HCT116 (cell line): ENCODE measurements around the gene ABCG1. TPM values are rescaled to one million over a fixed set of nuclear protein-coding genes. Genes with fewer than 3 reads are reported as not detected.

Experiments used
- ATAC-seq: fragments of 200-7000 bp; cut with Tn5 transposase; 2 replicates; pipeline ENCODE4 v1.9.1; 2020; ENCODE audit warnings: mild to moderate bottlenecking, moderate library complexity
- BruUV-seq: library from RNA; stranded (reverse); fragments of 400-500 nt; replicated peaks from 2 replicates; lab custom pipeline; 2021; lab: Mats Ljungman, UMichigan
- CTCF ChIA-PET: fragments of 300-600 bp; sonication (Branson Sonifier 250); formaldehyde crosslinking; loops from one replicate; lab custom pipeline; 2021; ENCODE audit warnings: antibody characterized with exemption; lab: Charles Lee
- POLR2A ChIA-PET: fragments of 300-600, 350-600 bp; sonication (Branson Sonifier 250); formaldehyde crosslinking; loops from one replicate; lab custom pipeline; 2021; ENCODE audit warnings: antibody characterized with exemption; lab: Charles Lee
- RAD21 ChIA-PET, 2 experiments: fragments of 300-600 bp; sonication (Branson Sonifier 250); formaldehyde crosslinking; loops; one replicate each; lab custom pipeline; 2023; ENCODE audit warnings: low total read pairs in 2 of 2; ENCODE audit not compliant: uncharacterized antibody in 2 of 2, unreplicated experiment in 2 of 2, low non-redundant PET in 1 of 2; lab: Charles Lee
- DNase-seq: peaks from one replicate; pipeline ENCODE4 v3.0.0-alpha.2; 2010; ENCODE audit warnings: low read depth, low spot score
- H2AFZ ChIP-seq: fragments of 200-600 bp; shearing (Covaris generic), sonication (generic); 2 replicates; pipeline ENCODE4 v1.6.1; 2017; ENCODE audit warnings: low read depth, mixed run types, mixed read lengths, antibody characterized with exemption, low read length; ENCODE audit not compliant: poor library complexity, severe bottlenecking
- H3K27ac ChIP-seq: 2 replicates; pipeline ENCODE4 v1.5.1; 2012; ENCODE audit warnings: low read depth, low read length
- H3K27me3 ChIP-seq: fragments of 200-600 bp; sonication (generic); 2 replicates; pipeline ENCODE4 v1.6.1; 2016; ENCODE audit warnings: mixed run types, low read length, mixed read lengths; ENCODE audit not compliant: insufficient read depth
- H3K36me3 ChIP-seq, 2 experiments: fragments of 200-500 bp in 1 of 2; fragments of 200-600 bp in 1 of 2; sonication (Bioruptor generic) in 1 of 2; sonication (generic) in 1 of 2; 2 replicates each; pipeline versions ENCODE4 v1.5.1 to v1.6.1; 2014 to 2016; ENCODE audit warnings: low read length in 2 of 2, inconsistent platforms in 1 of 2, mixed read lengths in 1 of 2, mixed run types in 1 of 2; ENCODE audit not compliant: insufficient read depth in 2 of 2, control insufficient read depth in 1 of 2
- H3K4me1 ChIP-seq, 2 experiments: fragments of 200-600 bp in 1 of 2; sonication (generic) in 1 of 2; 2 replicates each; pipeline versions ENCODE4 v1.5.1 to v1.6.1; 2012 to 2017; ENCODE audit warnings: low read length in 2 of 2, inconsistent platforms in 1 of 2, mild to moderate bottlenecking in 1 of 2, mixed read lengths in 1 of 2, mixed run types in 1 of 2, moderate library complexity in 1 of 2; ENCODE audit not compliant: insufficient read depth in 2 of 2, control insufficient read depth in 1 of 2
- H3K4me2 ChIP-seq: fragments of 200-600 bp; sonication (generic); 2 replicates; pipeline ENCODE4 v1.6.1; 2017; ENCODE audit warnings: mixed run types, low read length, mixed read lengths
- H3K4me3 ChIP-seq, 2 experiments: fragments of 200-600 bp in 1 of 2; sonication (generic) in 1 of 2; replicated peaks in 1 of 2; 2 replicates each; pipeline ENCODE4 v1.5.1; 2011 to 2016; ENCODE audit warnings: low read length in 2 of 2, control low read depth in 1 of 2, low read depth in 1 of 2, mild to moderate bottlenecking in 1 of 2, mixed read lengths in 1 of 2, mixed run types in 1 of 2
- H3K79me2 ChIP-seq: fragments of 200-600 bp; sonication (generic); 2 replicates; pipeline ENCODE4 v1.6.1; 2017; ENCODE audit warnings: mild to moderate bottlenecking, mixed run types, low read length, moderate library complexity, mixed read lengths; ENCODE audit not compliant: insufficient read depth
- H3K9ac ChIP-seq: fragments of 200-600 bp; sonication (generic); 2 replicates; pipeline ENCODE4 v1.6.1; 2016; ENCODE audit warnings: low read length, mixed read lengths
- H3K9me2 ChIP-seq: fragments of 200-600 bp; sonication (generic), shearing (Covaris generic); 2 replicates; pipeline ENCODE4 v1.6.1; 2017; ENCODE audit warnings: mixed run types, mild to moderate bottlenecking, moderate library complexity; ENCODE audit not compliant: insufficient read depth
- H3K9me3 ChIP-seq, 2 experiments: fragments of 200-500 bp in 1 of 2; fragments of 200-600 bp in 1 of 2; sonication (Bioruptor generic) in 1 of 2; sonication (generic) in 1 of 2; 2 replicates each; pipeline ENCODE4 v1.6.1; 2014 to 2017; ENCODE audit warnings: low read length in 2 of 2, mixed read lengths in 2 of 2, inconsistent platforms in 1 of 2, low read depth in 1 of 2, mild to moderate bottlenecking in 1 of 2, mixed run types in 1 of 2, moderate library complexity in 1 of 2; ENCODE audit not compliant: control insufficient read depth in 1 of 2, insufficient read depth in 1 of 2
- H4K20me1 ChIP-seq: fragments of 200-600 bp; sonication (generic), shearing (Covaris generic); 2 replicates; pipeline ENCODE4 v1.6.1; 2017; ENCODE audit warnings: mixed run types, mild to moderate bottlenecking, moderate library complexity; ENCODE audit not compliant: insufficient read depth
- CBX3 ChIP-seq: IDR thresholded peaks from 2 replicates; pipeline ENCODE4 v1.6.1; 2012; ENCODE audit warnings: low read depth
- CEBPB ChIP-seq: IDR thresholded peaks from 2 replicates; pipeline ENCODE4 v1.6.1; 2012; ENCODE audit warnings: low read depth
- EGR1 ChIP-seq: IDR thresholded peaks from 2 replicates; pipeline ENCODE4 v1.6.1; 2012; ENCODE audit warnings: low read depth
- ELF1 ChIP-seq: IDR thresholded peaks from 2 replicates; pipeline ENCODE4 v1.6.1; 2012; ENCODE audit warnings: low read depth, borderline replicate concordance
- EZH2 ChIP-seq: fragments of 200-600 bp; sonication (generic); IDR thresholded peaks from 2 replicates; pipeline ENCODE4 v1.6.1; 2017; ENCODE audit warnings: antibody characterized with exemption, mixed run types
- EZH2phosphoT487 ChIP-seq: fragments of 200-600 bp; IDR thresholded peaks from 2 replicates; pipeline ENCODE4 v1.6.1; 2018; ENCODE audit warnings: antibody characterized with exemption, borderline replicate concordance
- FOSL1 ChIP-seq: IDR thresholded peaks from 2 replicates; pipeline ENCODE4 v1.6.1; 2012; ENCODE audit warnings: low read depth
- MAX ChIP-seq: IDR thresholded peaks from 2 replicates; pipeline ENCODE4 v1.6.1; 2012
- POLR2A ChIP-seq: IDR thresholded peaks from 2 replicates; pipeline ENCODE4 v1.7.0; 2011; ENCODE audit warnings: borderline replicate concordance; ENCODE audit not compliant: insufficient read depth, insufficient read length; ENCODE audit errors: extremely low read depth
- POLR2AphosphoS5 ChIP-seq: IDR thresholded peaks from 2 replicates; pipeline ENCODE4 v1.6.1; 2011; ENCODE audit warnings: mild to moderate bottlenecking, low read depth, low read length, moderate library complexity
- RAD21 ChIP-seq: IDR thresholded peaks from 2 replicates; pipeline ENCODE4 v1.6.1; 2012; ENCODE audit warnings: low read depth, mild to moderate bottlenecking
- SIN3A ChIP-seq: IDR thresholded peaks from 2 replicates; pipeline ENCODE4 v1.6.1; 2012; ENCODE audit warnings: low read depth
- SRF ChIP-seq: IDR thresholded peaks from 2 replicates; pipeline ENCODE4 v1.6.1; 2012; ENCODE audit warnings: low read depth
- YY1 ChIP-seq: IDR thresholded peaks from 2 replicates; pipeline ENCODE4 v1.6.1; 2011; ENCODE audit warnings: low read length, low read depth, moderate library complexity, mild to moderate bottlenecking; ENCODE audit not compliant: insufficient replicate concordance; ENCODE audit errors: extremely low read depth
- ZBTB33 ChIP-seq: IDR thresholded peaks from 2 replicates; pipeline ENCODE4 v1.6.1; 2011; ENCODE audit warnings: mild to moderate bottlenecking, low read length, moderate library complexity; ENCODE audit not compliant: insufficient replicate concordance; ENCODE audit errors: extremely low read depth
- ZFX ChIP-seq: fragments of 450-650 bp; IDR thresholded peaks from 2 replicates; pipeline ENCODE4 v1.6.1; 2017
- ZNF274 ChIP-seq: fragments of 200-500 bp; sonication (Bioruptor generic); IDR thresholded peaks from 2 replicates; pipeline ENCODE4 v1.6.1; 2014; ENCODE audit warnings: mild to moderate bottlenecking, low read depth, low read length, inconsistent platforms
- intact Hi-C: fragments of 100-400 bp; cut with micrococcal nuclease; formaldehyde crosslinking; loops from 2 replicates; pipeline ENCODE4 v1.10.0; 2022
- total RNA-seq: library from RNA; stranded (reverse); gene quantifications from one replicate; pipeline ENCODE4 v1.2.1, GENCODE V29; 2021; ENCODE audit not compliant: unreplicated experiment
- TF ChIP-seq, protein P1 (sequence below): IDR thresholded peaks from 2 replicates; pipeline ENCODE4 v1.6.1; 2012
- TF ChIP-seq, protein P2 (sequence below), 3 experiments: fragments of 200-600 bp in 1 of 3; sonication (generic) in 1 of 3; IDR thresholded peaks in 2 of 3; conservative IDR thresholded peaks in 1 of 3; 2 replicates each; pipeline ENCODE4 v1.5.1; 2012 to 2017; ENCODE audit warnings: low read depth in 2 of 3, low read length in 2 of 3, antibody characterized with exemption in 1 of 3, borderline replicate concordance in 1 of 3, control low read depth in 1 of 3, mild to moderate bottlenecking in 1 of 3, mixed read lengths in 1 of 3, mixed run types in 1 of 3, moderate library complexity in 1 of 3; ENCODE audit not compliant: insufficient read depth in 1 of 3

ABCG1 gene
- total RNA-seq, 1 experiment from 2014 or later, result 1.6 TPM

GRCh38 chr21:42282021-42282420 is 63.1 kb downstream of the ABCG1 start:
- POLR2A ChIA-PET, result no interaction called here
- BruUV-seq, result no TSS peak
- TF ChIP-seq YY1, result no peak
- TF ChIP-seq, protein P1, sequence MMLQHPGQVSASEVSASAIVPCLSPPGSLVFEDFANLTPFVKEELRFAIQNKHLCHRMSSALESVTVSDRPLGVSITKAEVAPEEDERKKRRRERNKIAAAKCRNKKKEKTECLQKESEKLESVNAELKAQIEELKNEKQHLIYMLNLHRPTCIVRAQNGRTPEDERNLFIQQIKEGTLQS, result no peak
- no peak for TF ChIP-seq ZNF274
- no peak for TF ChIP-seq EGR1
- no peak for TF ChIP-seq POLR2A
- TF ChIP-seq SIN3A, result no peak
- no peak for TF ChIP-seq ELF1
- TF ChIP-seq EZH2phosphoT487, result no peak
- no peak for TF ChIP-seq EZH2
- no peak for TF ChIP-seq SRF
- no peak for TF ChIP-seq MAX
- no peak for TF ChIP-seq FOSL1
- TF ChIP-seq POLR2AphosphoS5, result no peak
- TF ChIP-seq CEBPB, result no peak
- TF ChIP-seq RAD21, result no peak
- TF ChIP-seq ZBTB33, result no peak
- TF ChIP-seq, protein P2, sequence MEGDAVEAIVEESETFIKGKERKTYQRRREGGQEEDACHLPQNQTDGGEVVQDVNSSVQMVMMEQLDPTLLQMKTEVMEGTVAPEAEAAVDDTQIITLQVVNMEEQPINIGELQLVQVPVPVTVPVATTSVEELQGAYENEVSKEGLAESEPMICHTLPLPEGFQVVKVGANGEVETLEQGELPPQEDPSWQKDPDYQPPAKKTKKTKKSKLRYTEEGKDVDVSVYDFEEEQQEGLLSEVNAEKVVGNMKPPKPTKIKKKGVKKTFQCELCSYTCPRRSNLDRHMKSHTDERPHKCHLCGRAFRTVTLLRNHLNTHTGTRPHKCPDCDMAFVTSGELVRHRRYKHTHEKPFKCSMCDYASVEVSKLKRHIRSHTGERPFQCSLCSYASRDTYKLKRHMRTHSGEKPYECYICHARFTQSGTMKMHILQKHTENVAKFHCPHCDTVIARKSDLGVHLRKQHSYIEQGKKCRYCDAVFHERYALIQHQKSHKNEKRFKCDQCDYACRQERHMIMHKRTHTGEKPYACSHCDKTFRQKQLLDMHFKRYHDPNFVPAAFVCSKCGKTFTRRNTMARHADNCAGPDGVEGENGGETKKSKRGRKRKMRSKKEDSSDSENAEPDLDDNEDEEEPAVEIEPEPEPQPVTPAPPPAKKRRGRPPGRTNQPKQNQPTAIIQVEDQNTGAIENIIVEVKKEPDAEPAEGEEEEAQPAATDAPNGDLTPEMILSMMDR (IDR thresholded peaks at IDR 0.05 in 2 of 3, conservative IDR thresholded peaks at IDR 0.05 in 1 of 3; ENCODE audit: borderline replicate concordance in 1 of 3, insufficient read depth in 1 of 3, low read depth in 2 of 3, low read length in 2 of 3), result no peak
- TF ChIP-seq ZFX, result no peak
- TF ChIP-seq CBX3, result no peak
- no peak for ATAC-seq
- H3K4me1 ChIP-seq, result no peaks in the 10 kb centered on the region
- RAD21 ChIA-PET, result no interaction called here
- DNase-seq, result no peak
- H3K9me2 ChIP-seq, result no peaks in the 10 kb centered on the region
- no peaks in the 10 kb centered on the region for H3K27me3 ChIP-seq
- no peaks in the 10 kb centered on the region for H3K9me3 ChIP-seq
- no peak overlapping the region for H3K4me3 ChIP-seq
- H3K27ac ChIP-seq, result no peak overlapping the region
- CTCF ChIA-PET, result no interaction called here
- H3K4me2 ChIP-seq, result no peak overlapping the region
- no peak overlapping the region for H2AFZ ChIP-seq
- H3K36me3 ChIP-seq, result no peaks in the 10 kb centered on the region
- intact Hi-C loops, result no loop called here
- no peak overlapping the region for H3K9ac ChIP-seq
- H3K79me2 ChIP-seq, result no peaks in the 10 kb centered on the region
- no peaks in the 10 kb centered on the region for H4K20me1 ChIP-seq
